Measurements from ENCODE around the gene PIP5K1B.

The PIP5K1B gene

GRCh38 chr9:68843239-68843638 lies 138.2 kb downstream of the PIP5K1B start:
- TF ChIP-seq FOXP2 (optimal IDR thresholded peaks at IDR 0.05; ENCODE audit: control extremely low read depth, extremely low read length, insufficient read depth) = no peak
- TF ChIP-seq EZH2 (IDR thresholded peaks at IDR 0.05) = no peak
- TF ChIP-seq POLR2AphosphoS5 (IDR thresholded peaks at IDR 0.05; ENCODE audit: borderline replicate concordance, low read depth, low read length) = no peak
- Histone ChIP-seq H3K36me3 (ENCODE audit: insufficient read depth, low read length) (no peaks in the 10 kb centered on the region), H3K9me3 (ENCODE audit: low read depth, low read length) (no peaks in the 10 kb centered on the region), H3K27ac (no peak overlapping the region), H3K4me3 (no peak overlapping the region), H3K9ac (ENCODE audit: insufficient read length) (no peak overlapping the region)
- DNase-seq (ENCODE audit: low read depth, low spot score) = no peak

DNA sequence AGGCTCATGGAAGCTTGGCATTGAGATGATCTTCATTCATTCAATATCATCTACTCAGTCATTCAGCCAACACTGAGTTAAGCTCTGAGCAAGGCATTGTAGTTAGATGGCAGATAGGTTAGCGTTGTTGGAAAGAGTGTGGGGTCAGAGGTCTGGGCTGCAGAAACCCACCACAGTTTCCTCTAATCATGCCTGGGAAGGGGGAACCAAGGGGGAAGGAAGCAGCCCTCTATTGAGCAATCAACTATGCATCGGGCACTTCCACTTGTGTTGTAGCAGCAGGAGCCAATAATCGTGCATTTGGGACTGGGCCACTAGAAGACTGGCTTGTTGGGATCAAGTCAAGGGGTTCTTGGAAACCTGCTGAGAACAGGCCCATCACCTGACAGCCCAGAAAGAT lies 139.1 kb downstream of the PIP5K1B start:
- Histone ChIP-seq H3K4me3 (no peak overlapping the region), H3K36me3 (ENCODE audit: insufficient read depth, low read length) (no peaks in the 10 kb centered on the region), H3K9me3 (ENCODE audit: low read depth, low read length) (no peaks in the 10 kb centered on the region), H3K27ac (no peak overlapping the region), H3K9ac (ENCODE audit: insufficient read length) (no peak overlapping the region)
- no peak for DNase-seq (ENCODE audit: low read depth, low spot score)
- TF ChIP-seq EZH2 (IDR thresholded peaks at IDR 0.05) = no peak
- TF ChIP-seq FOXP2 (optimal IDR thresholded peaks at IDR 0.05; ENCODE audit: control extremely low read depth, extremely low read length, insufficient read depth) = no peak
- no peak for TF ChIP-seq POLR2AphosphoS5 (IDR thresholded peaks at IDR 0.05; ENCODE audit: borderline replicate concordance, low read depth, low read length)

GRCh38 chr9:68844631-68845612 lies 139.9 kb downstream of the PIP5K1B start:
- Histone ChIP-seq H3K27ac (no peak overlapping the region), H3K36me3 (ENCODE audit: insufficient read depth, low read length) (no peaks in the 10 kb centered on the region), H3K4me3 (no peak overlapping the region), H3K9ac (ENCODE audit: insufficient read length) (no peak overlapping the region), H3K9me3 (ENCODE audit: low read depth, low read length) (no peaks in the 10 kb centered on the region)
- no peak for DNase-seq (ENCODE audit: low read depth, low spot score)
- TF ChIP-seq FOXP2 (optimal IDR thresholded peaks at IDR 0.05; ENCODE audit: control extremely low read depth, extremely low read length, insufficient read depth) (no peak), POLR2AphosphoS5 (IDR thresholded peaks at IDR 0.05; ENCODE audit: borderline replicate concordance, low read depth, low read length) (no peak), EZH2 (IDR thresholded peaks at IDR 0.05) (no peak)

- no peak for TF ChIP-seq POLR2AphosphoS5 (IDR thresholded peaks at IDR 0.05; ENCODE audit: borderline replicate concordance, low read depth, low read length)
- no peak for TF ChIP-seq FOXP2 (optimal IDR thresholded peaks at IDR 0.05; ENCODE audit: control extremely low read depth, extremely low read length, insufficient read depth)
- TF ChIP-seq EZH2 (IDR thresholded peaks at IDR 0.05) = no peak
- Histone ChIP-seq H3K36me3 (ENCODE audit: insufficient read depth, low read length) (no peaks in the 10 kb centered on the region), H3K4me3 (no peak overlapping the region), H3K27ac (no peak overlapping the region), H3K9me3 (ENCODE audit: low read depth, low read length) (no peaks in the 10 kb centered on the region), H3K9ac (ENCODE audit: insufficient read length) (no peak overlapping the region)
- DNase-seq (ENCODE audit: low read depth, low spot score) = no peak
These were observed 142.7 kb downstream of the PIP5K1B start for GRCh38 chr9:68847765-68848164.

DNA sequence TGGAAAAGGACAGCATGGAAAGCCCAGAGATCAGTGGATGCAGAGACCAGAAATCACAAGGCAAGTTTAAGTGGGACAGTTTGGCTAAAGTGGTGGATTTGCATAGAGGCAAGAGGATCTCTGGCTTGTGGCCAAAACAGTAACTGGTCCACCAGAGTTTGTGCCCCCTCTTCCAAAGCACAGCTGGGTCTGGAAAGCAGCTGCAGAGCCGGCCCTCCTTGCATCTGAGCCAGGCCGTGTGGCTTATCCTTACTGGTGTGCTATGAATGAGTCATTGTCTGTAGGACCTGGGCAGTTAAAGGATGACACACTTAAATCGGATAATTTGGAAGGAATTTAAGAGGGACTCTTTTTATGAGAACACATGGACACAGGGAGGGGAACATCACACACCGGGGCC lies 146.6 kb downstream of the PIP5K1B start:
- TF ChIP-seq POLR2AphosphoS5 (IDR thresholded peaks at IDR 0.05; ENCODE audit: borderline replicate concordance, low read depth, low read length) = no peak
- TF ChIP-seq FOXP2 (optimal IDR thresholded peaks at IDR 0.05; ENCODE audit: control extremely low read depth, extremely low read length, insufficient read depth) = no peak
- H3K27ac ChIP-seq = no peak overlapping the region
- H3K36me3 ChIP-seq (ENCODE audit: insufficient read depth, low read length) = no peaks in the 10 kb centered on the region
- H3K4me3 ChIP-seq = no peak overlapping the region
- H3K9ac ChIP-seq (ENCODE audit: insufficient read length) = no peak overlapping the region
- no peaks in the 10 kb centered on the region for H3K9me3 ChIP-seq (ENCODE audit: low read depth, low read length)
- DNase-seq (ENCODE audit: low read depth, low spot score) = no peak

- DNase-seq (ENCODE audit: low read depth, low spot score) = no peak
- H3K4me3 ChIP-seq = no peak overlapping the region
- no peak overlapping the region for H3K9ac ChIP-seq (ENCODE audit: insufficient read length)
- no peak overlapping the region for H3K27ac ChIP-seq
- H3K36me3 ChIP-seq (ENCODE audit: insufficient read depth, low read length) = no peaks in the 10 kb centered on the region
- no peaks in the 10 kb centered on the region for H3K9me3 ChIP-seq (ENCODE audit: low read depth, low read length)
- TF ChIP-seq POLR2AphosphoS5 (IDR thresholded peaks at IDR 0.05; ENCODE audit: borderline replicate concordance, low read depth, low read length) = no peak
- TF ChIP-seq EZH2 (IDR thresholded peaks at IDR 0.05) = no peak
- no peak for TF ChIP-seq FOXP2 (optimal IDR thresholded peaks at IDR 0.05; ENCODE audit: control extremely low read depth, extremely low read length, insufficient read depth)
These were observed 147.9 kb downstream of the PIP5K1B start for GRCh38 chr9:68852941-68853340.

DNA sequence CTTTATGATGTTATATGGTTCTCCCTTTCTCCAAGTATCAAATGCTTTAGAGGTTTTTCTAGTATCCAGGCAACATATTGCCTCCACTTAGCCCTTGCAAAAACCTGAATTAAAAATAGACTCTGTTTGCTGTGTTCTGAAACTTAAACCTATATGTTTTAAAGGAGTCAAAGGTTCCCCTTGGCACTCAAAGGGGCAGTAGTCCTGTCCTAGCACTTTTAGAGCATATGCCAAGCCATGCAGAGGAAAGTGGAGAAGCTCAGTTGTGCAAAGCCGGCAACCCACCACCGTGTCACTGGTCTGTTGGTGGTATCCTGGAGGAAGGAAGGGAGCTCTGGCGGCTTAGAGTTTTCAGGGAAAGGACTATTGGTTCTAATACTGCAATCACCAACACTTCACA lies 154.3 kb downstream of the PIP5K1B start:
- TF ChIP-seq POLR2AphosphoS5 (IDR thresholded peaks at IDR 0.05; ENCODE audit: borderline replicate concordance, low read depth, low read length) = no peak
- TF ChIP-seq EZH2 (IDR thresholded peaks at IDR 0.05) = no peak
- TF ChIP-seq FOXP2 (optimal IDR thresholded peaks at IDR 0.05; ENCODE audit: control extremely low read depth, extremely low read length, insufficient read depth) = no peak
- H3K36me3 ChIP-seq (ENCODE audit: insufficient read depth, low read length) = no peaks in the 10 kb centered on the region
- DNase-seq (ENCODE audit: low read depth, low spot score) = no peak
- no peaks in the 10 kb centered on the region for H3K9me3 ChIP-seq (ENCODE audit: low read depth, low read length)
- no peak overlapping the region for H3K27ac ChIP-seq
- no peak overlapping the region for H3K9ac ChIP-seq (ENCODE audit: insufficient read length)
- no peak overlapping the region for H3K4me3 ChIP-seq

GRCh38 chr9:68860419-68860818 lies 155.4 kb downstream of the PIP5K1B start:
- TF ChIP-seq FOXP2 (optimal IDR thresholded peaks at IDR 0.05; ENCODE audit: control extremely low read depth, extremely low read length, insufficient read depth) (no peak), EZH2 (IDR thresholded peaks at IDR 0.05) (peak; percentile 85)
- H3K27ac ChIP-seq = no peak overlapping the region
- no peak overlapping the region for H3K9ac ChIP-seq (ENCODE audit: insufficient read length)
- H3K4me3 ChIP-seq = no peak overlapping the region
- no peaks in the 10 kb centered on the region for H3K9me3 ChIP-seq (ENCODE audit: low read depth, low read length)
- no peak for DNase-seq (ENCODE audit: low read depth, low spot score)
- no peaks in the 10 kb centered on the region for H3K36me3 ChIP-seq (ENCODE audit: insufficient read depth, low read length)
